ENCODE results near the gene ATAT1.

- TF ChIP-seq, protein P1, sequence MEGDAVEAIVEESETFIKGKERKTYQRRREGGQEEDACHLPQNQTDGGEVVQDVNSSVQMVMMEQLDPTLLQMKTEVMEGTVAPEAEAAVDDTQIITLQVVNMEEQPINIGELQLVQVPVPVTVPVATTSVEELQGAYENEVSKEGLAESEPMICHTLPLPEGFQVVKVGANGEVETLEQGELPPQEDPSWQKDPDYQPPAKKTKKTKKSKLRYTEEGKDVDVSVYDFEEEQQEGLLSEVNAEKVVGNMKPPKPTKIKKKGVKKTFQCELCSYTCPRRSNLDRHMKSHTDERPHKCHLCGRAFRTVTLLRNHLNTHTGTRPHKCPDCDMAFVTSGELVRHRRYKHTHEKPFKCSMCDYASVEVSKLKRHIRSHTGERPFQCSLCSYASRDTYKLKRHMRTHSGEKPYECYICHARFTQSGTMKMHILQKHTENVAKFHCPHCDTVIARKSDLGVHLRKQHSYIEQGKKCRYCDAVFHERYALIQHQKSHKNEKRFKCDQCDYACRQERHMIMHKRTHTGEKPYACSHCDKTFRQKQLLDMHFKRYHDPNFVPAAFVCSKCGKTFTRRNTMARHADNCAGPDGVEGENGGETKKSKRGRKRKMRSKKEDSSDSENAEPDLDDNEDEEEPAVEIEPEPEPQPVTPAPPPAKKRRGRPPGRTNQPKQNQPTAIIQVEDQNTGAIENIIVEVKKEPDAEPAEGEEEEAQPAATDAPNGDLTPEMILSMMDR (IDR thresholded peaks at IDR 0.05) = no peak
- TF ChIP-seq POLR2AphosphoS5 (IDR thresholded peaks at IDR 0.05) = no peak
- no peak for TF ChIP-seq POLR2A (IDR thresholded peaks at IDR 0.05)
These were observed 30.8 kb downstream of the ATAT1 start for GRCh38 chr6:30657454-30657853.
